ENCODE measurements around the gene OR8D1. TPM values are rescaled to one million over a fixed set of nuclear protein-coding genes. Genes with fewer than 3 reads are reported as not detected.

The OR8D1 gene
- total and polyA plus RNA-seq, 9 of the 15 experiments (the other 6 are each of a cell fraction or from before 2014, with no cell fraction given) = 0.08 to 0.55 TPM; not detected in 7

DNA sequence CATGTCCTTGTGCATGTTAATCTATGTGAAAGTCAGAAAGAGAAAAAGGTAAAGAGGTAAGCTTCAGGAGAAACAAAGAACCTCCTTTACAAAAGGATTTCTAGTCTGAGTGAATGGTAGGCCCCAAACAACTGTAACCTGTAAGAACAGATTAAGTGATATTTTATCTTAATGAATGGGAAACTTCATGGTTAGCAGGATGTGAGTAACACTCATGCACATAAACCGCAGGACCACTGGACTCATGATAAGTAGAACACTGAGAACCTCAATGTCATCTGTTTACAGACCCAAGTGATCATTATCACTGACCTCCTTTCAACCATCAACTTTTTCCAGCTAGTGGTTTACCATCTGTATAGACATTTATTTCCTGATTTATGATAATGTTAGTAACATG lies 37.7 kb downstream of the OR8D1 start:
- Histone ChIP-seq H2AFZ (ENCODE audit: low read depth, low read length) (no peak overlapping the region), H3K9me3 (replicated peaks; ENCODE audit: control insufficient read depth, insufficient read depth, low read depth, low read length) (peaks cover 5% of the 10 kb centered on the region; the same call in 1 of the 2 replicates), H3K9me1 (ENCODE audit: control insufficient read depth, insufficient read depth, low read length) (no peaks in the 10 kb centered on the region), H3K4me2 (ENCODE audit: insufficient read depth, low read length) (peak overlapping the region; percentile 7), H3K4me1 (replicated peaks in 1 of 2; ENCODE audit: control insufficient read depth in 2 of 2, insufficient read depth in 2 of 2, low read length in 2 of 2) (peaks cover 6 to 13% of the 10 kb centered on the region in 2 experiments), H3K36me3 (ENCODE audit: control insufficient read depth, insufficient read depth, low read length) (peaks cover 3% of the 10 kb centered on the region; the same call in 1 of the 3 replicates), H3K27ac (ENCODE audit: extremely low read depth, low read depth, low read length) (peak overlapping the region; percentile 45; the same call in 1 of the 3 replicates), H3K79me2 (ENCODE audit: control insufficient read depth, insufficient read depth, low read length) (no peaks in the 10 kb centered on the region), H3K9ac (ENCODE audit: insufficient read depth in 1 of 2, low read depth in 2 of 2, low read length in 2 of 2) (no peak overlapping the region), H3K4me3 (no peak overlapping the region), H4K20me1 (replicated peaks; ENCODE audit: control insufficient read depth, insufficient read depth, low read length) (no peaks in the 10 kb centered on the region), H3K27me3 (ENCODE audit: control insufficient read depth in 2 of 2, insufficient read depth in 2 of 2, low read length in 2 of 2) (no peaks in the 10 kb centered on the region)
- 0% methylated on average over 1 of the region's 1 CpG for WGBS (ENCODE audit: insufficient coverage, low coverage, missing lambda C conversion rate)
- in situ Hi-C loops (cut with MboI) (no loop called here), intact Hi-C loops (cut with micrococcal nuclease) (loop anchor here (2.0 to 5.0 kb wide), 3 partner anchors 69 to 204 kb away; no protein-coding TSS in a partner anchor)
- peak in 2 of 4 experiments; percentile 30 to 71 for DNase-seq (ENCODE audit: extremely low read depth in 1 of 4, low spot score in 3 of 4)
- CTCF ChIA-PET (ENCODE audit: low intra/inter-chr PET ratio) = no interaction called here
- peak; percentile 80 for FAIRE-seq
- POLR2A ChIA-PET = interaction anchor here (1.3 kb wide), 1 partner anchor 11 kb away, joined by 4 read pairs; no protein-coding TSS in a partner anchor
- no TSS peak for BruUV-seq (replicated peaks)
- peak; percentile 61 for ATAC-seq
- TF ChIP-seq ZBTB1 (CRISPR knock-in tag; IDR thresholded peaks at IDR 0.05; ENCODE audit: borderline replicate concordance, low read depth) (no peak), ZSCAN29 (IDR thresholded peaks at IDR 0.05) (no peak), SMARCA4 (IDR thresholded peaks at IDR 0.05) (peak; percentile 94), MEF2A (IDR thresholded peaks at IDR 0.05; ENCODE audit: control insufficient read depth, low read depth, low read length) (no peak), BRD9 (IDR thresholded peaks at IDR 0.05; ENCODE audit: low read depth, partially characterized antibody) (no peak), CEBPG (CRISPR knock-in tag; IDR thresholded peaks at IDR 0.05) (no peak), CEBPG (tag; conservative IDR thresholded peaks at IDR 0.05 in 1 of 2, IDR thresholded peaks at IDR 0.05 in 1 of 2) (peak in 1 of 2 experiments; percentile 48; a peak in 1 of 4 replicates), ZNF639 (CRISPR knock-in tag; conservative IDR thresholded peaks at IDR 0.05 in 1 of 2, IDR thresholded peaks at IDR 0.05 in 1 of 2) (no peak), MXI1 (IDR thresholded peaks at IDR 0.05; ENCODE audit: low read depth, low read length) (no peak), TARDBP (IDR thresholded peaks at IDR 0.05) (no peak), POLR2B (IDR thresholded peaks at IDR 0.05; ENCODE audit: low read depth, partially characterized antibody) (no peak), EP400 (IDR thresholded peaks at IDR 0.05) (peak; percentile 21; the same call in 1 of the 2 replicates), IRF2 (CRISPR knock-in tag; IDR thresholded peaks at IDR 0.05) (no peak), CBX2 (IDR thresholded peaks at IDR 0.05; ENCODE audit: insufficient read depth, low read length, poor library complexity, severe bottlenecking) (no peak), THRAP3 (IDR thresholded peaks at IDR 0.05; ENCODE audit: borderline replicate concordance) (no peak), MAZ (CRISPR knock-in tag; conservative IDR thresholded peaks at IDR 0.05 in 1 of 2, IDR thresholded peaks at IDR 0.05 in 1 of 2) (no peak), CTBP1 (IDR thresholded peaks at IDR 0.05; ENCODE audit: borderline replicate concordance) (peak; percentile 57; the same call in 1 of the 2 replicates), MEIS2 (IDR thresholded peaks at IDR 0.05; ENCODE audit: partially characterized antibody) (peak; percentile 85), ZNF449 (CRISPR knock-in tag; IDR thresholded peaks at IDR 0.05) (no peak), SMARCE1 (IDR thresholded peaks at IDR 0.05) (peak; percentile 94), MTA2 (IDR thresholded peaks at IDR 0.05; ENCODE audit: low read depth) (peak; percentile 74), TCF3 (CRISPR knock-in tag; IDR thresholded peaks at IDR 0.05) (peak; percentile 87)

Measured in K562 (cell line).